GF-D8 (cell line): Measurements from ENCODE around the gene CABP4.
"Not testable (repeated sequence)": the region's sequence is repeated elsewhere in the genome, so short reads cannot be mapped to it uniquely, and the experiment has no call there.

Source experiments
- DNase-seq: peaks from one replicate; lab custom pipeline; 2025; lab: John Stamatoyannopoulos, UW

The CABP4 gene

DNA sequence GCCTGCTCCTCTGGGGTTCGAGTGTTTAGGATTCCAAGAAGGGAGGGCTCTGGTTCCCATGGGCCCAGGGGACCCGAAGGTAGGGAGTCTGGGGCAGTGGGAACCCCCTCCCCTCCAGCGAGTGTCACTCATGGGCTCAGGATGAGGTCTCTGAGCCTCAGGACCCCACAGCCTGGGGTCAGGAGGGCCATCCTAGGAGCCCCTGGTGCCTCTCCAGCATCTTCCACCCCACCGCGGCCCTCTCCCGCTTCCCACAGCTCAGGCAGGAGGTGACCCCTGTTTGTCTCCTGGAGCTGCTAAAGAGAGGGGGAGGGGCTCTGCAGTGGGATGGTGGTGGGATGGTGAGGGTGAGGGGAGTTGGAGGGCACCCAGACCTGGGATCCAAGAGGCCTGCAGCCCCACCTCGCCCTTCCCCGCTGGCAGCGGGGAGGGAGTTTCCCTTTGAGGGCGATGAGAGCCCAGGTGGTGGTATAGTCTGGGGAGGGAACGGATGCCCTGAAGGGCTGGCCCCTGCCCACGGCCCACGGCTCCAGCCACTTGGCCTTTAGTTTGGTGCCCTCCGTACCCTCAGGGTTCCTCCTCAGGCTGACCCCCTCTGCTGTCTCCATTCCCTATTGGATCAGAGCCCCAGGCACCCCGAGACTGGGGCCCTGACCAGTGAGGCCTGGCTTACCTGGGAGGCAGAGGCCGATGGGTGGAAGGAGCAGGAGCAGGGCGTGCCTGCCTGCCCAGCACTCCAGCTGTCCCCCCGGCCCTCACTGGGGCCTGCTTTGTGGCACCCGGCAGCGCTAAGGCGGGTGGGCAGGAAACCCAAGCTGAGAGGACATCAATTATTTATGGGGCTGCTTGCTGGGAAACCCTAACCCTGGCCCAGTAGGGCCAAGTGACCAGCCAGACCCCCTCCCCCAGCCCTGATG, 1.1 kb upstream of the CABP4 start:
- DNase-seq, result no peak

GRCh38 chr11:67456068-67456705, 1.0 kb downstream of the CABP4 start:
- no peak for DNase-seq

DNA sequence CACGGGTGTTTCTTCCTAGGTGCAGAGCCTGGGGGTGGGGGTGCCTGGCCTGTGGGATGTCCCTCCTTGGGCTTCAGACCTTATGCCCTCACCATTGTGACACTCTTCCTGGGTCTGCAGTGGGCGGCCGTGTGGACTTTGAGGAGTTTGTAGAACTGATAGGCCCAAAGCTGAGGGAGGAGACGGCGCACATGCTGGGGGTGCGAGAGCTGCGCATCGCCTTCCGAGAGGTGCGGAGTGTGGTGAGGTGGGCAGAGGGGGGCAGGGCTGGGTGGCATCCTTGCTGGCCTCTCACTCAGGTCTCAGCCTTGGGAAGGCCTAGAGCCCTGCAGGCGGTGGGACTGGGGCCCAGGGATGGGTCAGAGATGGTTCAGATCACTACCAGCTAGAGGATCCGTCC, 2.3 kb downstream of the CABP4 start:
- DNase-seq, result no peak

GRCh38 chr11:67458266-67458665, 3.1 kb downstream of the CABP4 start:
- DNase-seq, result no peak

GRCh38 chr11:67463186-67463585, 8.0 kb downstream of the CABP4 start:
- DNase-seq, result no peak

DNA sequence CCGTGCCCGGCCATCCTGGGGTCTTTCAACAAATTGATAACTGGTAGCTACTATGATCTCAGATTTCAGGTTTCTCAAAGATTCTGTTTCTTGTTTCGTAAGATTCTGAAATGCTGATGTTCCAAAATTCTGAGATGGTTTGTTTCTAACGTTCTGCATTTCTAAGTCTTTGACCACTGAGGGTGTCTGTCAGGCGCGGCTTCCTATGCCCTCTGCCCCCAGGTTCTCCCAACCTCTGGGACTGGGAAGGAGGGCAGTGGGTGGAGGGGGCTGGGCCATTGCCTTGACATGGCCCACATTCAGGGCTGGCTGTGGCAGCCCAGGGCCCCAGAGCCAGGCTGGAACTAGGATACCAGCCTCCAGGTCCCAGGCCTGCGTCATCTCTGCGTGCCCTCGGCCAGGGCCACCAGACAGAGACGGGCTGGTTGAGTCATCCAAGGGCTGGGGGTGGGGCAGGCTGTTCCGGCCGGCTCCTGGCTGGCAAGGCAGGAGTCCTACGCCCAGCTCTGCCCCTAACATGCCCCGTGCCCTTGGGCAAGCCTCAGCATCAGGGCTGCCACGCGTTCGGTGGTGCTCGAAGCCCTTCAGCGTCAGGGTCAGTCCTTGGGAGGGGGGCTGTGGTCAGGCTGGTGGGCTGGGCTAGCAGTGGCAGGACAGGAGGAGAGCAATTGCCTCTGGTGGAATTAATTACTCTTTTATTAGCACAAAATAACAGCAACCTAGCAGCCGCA, 8.7 kb downstream of the CABP4 start:
- DNase-seq, result peak; percentile 56

- DNase-seq, result peak; percentile 74
Observed at GRCh38 chr11:67464411-67465188, 9.4 kb downstream of the CABP4 start.

DNA sequence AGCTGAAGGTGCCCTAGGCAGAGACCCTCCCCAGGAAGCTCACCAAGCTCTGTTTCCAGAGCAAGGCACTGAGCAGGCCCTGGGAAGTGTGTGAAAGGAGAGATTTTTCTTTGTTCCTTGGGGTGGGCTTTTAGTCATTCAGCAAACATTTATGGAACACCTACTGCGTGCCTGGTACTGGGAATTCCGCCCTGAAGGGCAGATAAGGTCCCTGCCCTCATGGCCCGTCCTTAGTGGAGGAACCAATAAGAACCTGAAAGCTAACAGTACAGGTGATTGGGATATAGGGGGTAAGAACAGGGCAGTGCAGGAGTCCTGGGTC, 10.0 kb downstream of the CABP4 start:
- DNase-seq, result no peak

- DNase-seq, result not testable (repeated sequence)
Observed at GRCh38 chr11:67465530-67465929, 10.4 kb downstream of the CABP4 start.

DNA sequence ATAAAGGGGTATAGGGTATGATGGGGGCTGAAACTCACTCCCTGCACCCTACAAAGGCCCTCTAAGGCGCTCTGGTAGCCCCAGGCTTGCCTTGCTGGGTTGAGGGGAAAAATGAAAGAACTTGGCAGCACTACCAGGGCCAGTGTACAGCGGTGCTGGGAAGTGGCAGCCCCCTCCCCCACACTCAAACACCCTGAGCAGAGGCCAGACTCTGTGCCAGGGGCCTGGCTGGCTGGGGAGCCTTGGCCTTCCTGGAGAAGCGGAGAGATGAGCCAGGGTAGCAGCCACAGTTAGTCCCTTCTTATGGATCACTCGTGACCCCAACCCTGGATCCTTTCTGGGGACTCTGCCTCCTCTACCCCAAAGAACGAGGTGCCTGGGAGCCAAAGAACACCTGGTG, 11.2 kb downstream of the CABP4 start:
- DNase-seq, result no peak

- DNase-seq, result no peak
Observed at GRCh38 chr11:67466962-67467771, 12.0 kb downstream of the CABP4 start.

- no peak for DNase-seq
Observed at GRCh38 chr11:67468056-67468455, 12.9 kb downstream of the CABP4 start.

DNA sequence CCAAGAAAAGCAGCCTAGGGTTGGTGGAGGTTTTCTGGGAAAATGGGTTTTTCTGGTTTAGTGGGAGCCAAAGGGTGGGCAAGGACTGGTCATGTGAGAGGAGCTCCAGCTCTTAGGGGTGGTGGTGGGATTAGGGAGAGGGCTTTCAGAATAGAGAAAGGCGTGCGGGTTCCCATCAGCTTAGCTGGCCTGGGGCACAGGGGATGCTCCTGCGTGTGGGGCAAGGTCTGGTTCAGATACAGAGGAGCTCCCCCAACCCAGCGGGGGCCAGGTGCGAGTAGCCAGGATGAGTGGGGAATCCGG, 13.3 kb downstream of the CABP4 start:
- DNase-seq, result no peak

DNA sequence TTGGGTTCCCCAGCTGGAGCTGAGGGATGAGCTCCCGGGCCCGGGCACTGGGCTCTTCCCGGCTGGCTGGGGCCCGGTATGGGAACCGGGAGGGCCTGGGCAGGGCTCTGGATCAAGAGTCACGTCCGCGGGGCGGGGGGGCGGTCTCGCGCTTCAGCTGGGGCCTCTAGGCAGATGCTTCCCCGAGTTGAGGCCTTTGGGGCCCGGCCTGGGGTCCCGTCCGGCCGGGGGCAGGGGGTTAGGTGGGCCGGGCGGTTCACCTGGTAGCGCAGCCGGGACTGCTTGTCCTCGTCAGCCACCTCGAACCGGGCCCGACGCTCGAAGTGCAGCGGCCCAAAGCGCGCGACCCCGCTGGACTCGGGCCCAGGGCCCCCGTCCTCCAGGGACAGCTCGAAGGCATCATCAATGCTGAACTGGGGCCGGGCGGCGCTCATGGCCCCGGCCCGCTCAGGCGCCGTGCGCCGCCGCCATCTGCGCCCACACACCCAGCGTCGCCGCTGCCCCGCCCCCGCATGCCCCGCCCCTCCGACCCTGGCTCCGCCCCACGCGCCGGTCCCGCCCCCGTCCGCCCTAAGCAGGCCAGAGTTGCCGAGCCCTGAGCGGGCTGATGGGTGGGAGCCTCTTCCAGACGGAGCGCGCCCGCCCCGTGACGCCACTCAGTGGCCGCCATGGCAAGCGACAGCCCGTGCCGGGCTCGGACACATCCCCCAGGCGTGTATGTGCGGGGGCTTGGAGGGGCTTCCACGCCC, 13.8 kb downstream of the CABP4 start, which contains the start of gene TMEM134:
Gene TMEM134 (minus strand): TSS at position 493 of the 749 bp plus-strand sequence. CDS start 59 bp downstream, at position 434.
- peak; percentile 64 for DNase-seq

DNA sequence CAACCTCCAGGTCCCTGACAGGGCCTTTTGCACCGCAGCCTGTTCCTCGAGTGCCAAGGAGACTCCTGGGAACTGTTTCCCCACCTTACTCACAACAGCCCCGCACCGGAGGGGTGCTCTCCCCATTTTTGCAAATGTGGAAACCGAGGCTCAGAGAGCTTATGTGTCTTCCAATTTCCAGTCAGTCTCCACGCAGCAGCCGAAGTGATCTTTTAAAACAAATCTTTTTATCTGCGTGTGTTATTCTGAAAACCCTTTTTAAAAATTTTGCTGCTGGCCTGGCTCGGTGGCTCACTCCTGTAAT, 14.3 kb downstream of the CABP4 start:
- DNase-seq, result no peak

DNA sequence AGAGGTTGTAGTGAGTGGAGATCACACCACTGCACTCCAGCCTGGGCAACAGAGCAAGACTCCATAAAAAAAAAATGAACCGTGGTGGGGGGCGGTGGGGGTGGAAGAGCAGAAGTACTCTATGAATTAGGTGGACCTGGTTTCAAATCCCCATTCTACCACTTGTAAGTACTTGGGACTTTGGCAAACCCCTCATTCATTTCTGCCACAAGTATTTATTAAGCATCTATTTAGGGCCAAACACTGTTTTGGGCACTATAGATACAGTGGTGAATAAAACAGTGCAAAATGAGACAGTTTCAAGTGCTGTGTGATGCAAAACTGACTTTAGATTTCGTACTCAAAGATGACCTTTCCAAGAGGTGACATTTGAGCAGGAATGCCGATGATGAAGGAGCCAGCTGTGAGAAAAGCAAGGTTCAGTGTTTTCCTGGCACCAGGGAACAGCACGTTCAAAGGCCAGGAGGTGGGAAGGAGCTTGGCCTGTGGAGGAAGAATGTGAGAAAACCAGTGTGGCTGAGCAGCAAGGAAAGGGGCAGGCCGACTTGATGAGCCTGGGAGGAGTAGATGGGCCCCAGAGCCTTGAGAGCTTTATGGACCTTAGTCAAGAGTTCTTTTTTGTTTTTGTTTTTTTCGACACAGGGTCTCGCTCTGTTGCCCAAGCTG, 15.3 kb downstream of the CABP4 start:
- DNase-seq, result no peak

DNA sequence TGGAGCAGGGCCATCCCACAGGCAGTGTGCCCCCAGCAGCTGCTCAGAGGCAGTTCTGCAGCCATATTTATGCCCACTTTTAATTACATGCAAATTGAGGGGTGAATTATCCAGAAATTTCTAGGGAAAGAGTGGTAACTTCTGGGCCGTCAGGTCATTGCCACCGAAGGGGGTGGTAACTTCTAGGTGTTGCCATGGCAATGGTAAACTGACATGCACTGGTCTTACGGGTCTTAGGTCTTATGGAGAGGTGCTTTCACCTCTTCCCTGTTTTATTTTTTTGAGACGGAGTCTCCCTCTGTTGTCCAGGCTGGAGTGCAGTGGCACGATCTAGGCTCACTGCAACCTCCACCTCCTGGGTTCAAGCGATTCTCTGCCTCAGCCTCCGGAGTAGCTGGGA, 17.7 kb downstream of the CABP4 start:
- DNase-seq, result no peak

DNA sequence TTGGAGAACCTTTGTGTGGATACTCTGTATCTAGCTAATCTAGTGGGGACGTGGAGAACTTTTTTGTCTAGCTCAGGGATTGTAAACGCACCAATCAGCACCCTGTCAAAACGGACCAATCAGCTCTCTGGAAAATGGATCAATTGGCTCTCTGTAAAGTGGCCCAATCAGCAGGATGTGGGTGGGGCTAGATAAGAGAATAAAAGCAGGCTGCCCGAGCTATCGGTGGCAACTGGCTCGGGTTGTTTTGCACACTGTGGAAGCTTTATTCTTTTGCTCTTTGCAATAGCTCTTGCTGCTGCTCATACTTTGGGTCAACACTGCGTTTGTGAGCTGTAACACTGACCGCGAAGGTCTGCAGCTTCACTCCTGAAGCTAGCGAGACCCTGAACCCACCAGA, 21.5 kb downstream of the CABP4 start:
- not testable (repeated sequence) for DNase-seq

- DNase-seq, result not testable (repeated sequence)
Observed at GRCh38 chr11:67477344-67478050, 22.3 kb downstream of the CABP4 start.
